ENCODE results near the gene IFI6.
"Not testable (repeated sequence)": the region's sequence is repeated elsewhere in the genome, so short reads cannot be mapped to it uniquely, and the experiment has no call there.

IFI6 gene, protein sequence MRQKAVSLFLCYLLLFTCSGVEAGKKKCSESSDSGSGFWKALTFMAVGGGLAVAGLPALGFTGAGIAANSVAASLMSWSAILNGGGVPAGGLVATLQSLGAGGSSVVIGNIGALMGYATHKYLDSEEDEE

DNA sequence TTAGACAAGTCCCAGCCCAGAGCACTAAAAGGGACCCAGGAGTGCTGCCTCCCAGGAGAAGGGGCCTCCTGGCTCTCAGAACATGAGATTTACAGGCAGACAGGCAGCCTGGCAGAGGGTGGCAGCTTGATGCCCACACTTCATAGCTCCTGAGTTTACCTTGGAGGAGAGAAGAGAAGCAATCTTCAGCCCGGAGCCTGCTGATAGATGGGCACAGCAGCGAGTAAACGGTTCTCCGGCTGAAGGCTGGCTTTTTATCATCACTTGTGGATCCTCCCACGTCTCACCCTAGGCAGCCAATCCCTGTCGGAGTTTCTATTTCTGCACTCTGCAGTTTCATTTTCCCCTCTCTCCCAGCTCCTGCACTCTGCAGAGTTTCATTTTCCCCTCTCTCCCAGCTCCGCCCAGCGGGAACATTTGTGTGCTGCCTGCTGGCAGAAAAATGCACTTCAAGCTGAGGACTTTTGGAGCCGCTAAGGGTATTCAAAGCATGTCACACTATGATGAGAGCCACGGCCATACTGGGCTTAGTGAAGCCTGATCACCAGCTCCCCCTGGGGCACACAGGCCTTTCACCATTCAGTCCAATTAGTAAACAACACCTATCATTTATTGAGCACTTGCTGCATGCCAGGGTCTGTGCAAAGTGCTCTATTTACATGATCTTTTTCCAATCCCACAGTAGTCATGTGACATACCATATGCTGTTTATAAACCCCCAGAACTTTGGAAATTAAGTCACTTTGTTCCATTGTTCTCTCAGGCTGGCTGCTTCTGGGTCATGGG, at the start of gene IFI6:
TSS of gene IFI6 (minus strand) at position 229 of the 786 bp plus-strand sequence. CDS start 2,878 bp downstream, outside the sequence.
- DNase-seq (ENCODE audit: low read depth, low spot score), result peak; percentile 55

DNA sequence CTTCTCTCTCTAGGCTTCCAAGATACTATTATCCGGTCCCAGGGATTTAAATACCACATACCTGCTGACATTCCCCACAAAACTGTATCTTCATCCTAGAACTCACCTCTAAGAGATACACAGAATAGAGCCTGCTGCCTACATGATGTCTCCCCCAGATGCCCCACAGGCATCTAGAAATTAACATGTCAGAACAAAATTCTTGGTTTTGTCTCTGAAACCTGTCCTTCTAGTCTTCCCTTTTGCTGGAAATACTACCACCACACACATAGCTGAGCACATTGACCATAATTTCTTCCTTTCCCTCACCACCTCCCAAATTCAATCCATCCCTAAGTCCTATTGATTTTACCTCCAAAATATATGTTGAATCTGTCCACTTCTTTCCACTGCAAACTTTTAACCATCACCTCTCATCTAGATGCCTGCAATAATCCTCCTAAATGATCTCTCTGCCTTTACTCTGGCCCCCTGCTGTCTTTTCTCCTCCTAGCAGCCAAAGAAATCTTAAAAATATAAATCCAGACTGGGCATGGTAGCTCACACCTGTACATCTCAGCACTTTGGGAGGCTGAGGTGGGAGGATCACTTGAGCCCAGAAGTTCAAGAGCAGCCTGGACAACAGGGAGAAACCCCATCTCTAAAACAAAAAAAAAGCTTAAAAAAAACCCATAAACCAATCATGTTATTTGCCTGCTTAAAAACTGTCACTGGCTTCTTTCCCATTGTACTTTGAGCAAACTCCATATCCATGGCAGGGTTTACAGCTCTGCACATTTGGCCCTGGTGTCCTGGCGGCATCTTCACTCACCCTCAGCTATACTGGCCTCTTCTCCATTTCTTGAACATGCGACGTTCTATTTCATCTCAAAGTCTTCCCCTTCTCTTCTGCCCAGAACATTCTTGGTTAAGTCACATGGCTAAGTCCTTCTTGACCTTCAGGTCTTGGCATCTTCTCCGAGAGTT, 47.6 kb upstream of the IFI6 start:
- DNase-seq (ENCODE audit: low read depth, low spot score), result no peak

DNA sequence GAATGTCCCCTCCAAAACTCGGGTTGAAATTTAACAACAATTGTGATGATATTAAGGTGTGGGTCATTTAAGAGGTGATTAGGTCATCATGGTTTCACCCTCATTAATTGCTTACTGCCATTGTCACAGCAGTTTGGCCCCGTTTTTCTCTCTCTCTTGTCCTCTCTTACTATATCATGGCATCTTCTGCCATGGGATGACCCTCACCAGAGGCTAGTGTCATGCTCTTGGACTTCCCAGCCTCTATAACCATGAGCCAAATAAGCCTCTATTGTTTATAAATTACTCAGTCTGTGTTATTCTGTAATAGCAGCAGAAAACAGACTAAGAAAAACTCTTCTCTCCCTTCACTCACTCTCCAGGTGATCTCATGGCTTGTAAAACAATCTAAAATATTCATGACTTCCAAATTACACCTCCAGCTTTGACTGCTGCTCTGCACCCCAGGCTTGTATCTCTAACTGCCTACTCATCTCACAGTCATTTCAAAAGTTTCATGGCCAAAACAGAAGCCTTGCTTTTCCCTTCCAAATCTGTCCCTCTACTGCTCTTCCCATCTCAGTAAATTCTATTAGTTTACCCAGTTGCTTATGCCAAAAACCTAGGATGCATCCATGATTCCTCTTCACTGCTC, 44.4 kb upstream of the IFI6 start:
- no peak for DNase-seq (ENCODE audit: low read depth, low spot score)

DNA sequence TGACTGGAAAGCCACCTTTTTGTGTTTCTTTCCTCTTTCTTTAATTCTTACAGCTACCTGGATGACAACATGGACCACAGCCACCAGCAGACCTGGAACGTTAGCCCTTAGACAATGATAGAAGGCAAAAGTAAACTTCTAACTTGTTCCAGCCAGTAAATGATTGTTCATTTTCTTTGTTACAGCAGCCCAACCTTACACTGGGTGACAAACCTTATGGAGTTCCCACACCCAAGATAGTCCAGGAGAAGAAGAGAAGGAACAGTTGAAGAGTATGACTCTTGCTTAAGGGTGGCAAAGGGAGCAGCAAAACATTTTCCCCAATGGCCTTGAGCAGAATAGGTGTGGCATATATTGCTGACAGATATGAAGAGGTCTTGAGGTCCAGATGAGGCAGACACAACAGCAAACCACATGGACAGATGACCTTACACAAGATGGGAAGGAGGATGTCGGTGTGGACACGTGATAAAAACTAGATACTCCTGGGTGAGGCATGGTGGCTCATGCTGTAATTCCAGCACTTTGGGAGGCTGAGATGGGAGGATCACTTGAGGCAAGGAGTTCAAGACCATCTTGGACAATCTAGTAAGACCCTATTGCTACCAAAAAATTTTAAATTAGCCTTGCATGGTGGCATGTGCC, 42.0 kb upstream of the IFI6 start:
- DNase-seq (ENCODE audit: low read depth, low spot score), result no peak

DNA sequence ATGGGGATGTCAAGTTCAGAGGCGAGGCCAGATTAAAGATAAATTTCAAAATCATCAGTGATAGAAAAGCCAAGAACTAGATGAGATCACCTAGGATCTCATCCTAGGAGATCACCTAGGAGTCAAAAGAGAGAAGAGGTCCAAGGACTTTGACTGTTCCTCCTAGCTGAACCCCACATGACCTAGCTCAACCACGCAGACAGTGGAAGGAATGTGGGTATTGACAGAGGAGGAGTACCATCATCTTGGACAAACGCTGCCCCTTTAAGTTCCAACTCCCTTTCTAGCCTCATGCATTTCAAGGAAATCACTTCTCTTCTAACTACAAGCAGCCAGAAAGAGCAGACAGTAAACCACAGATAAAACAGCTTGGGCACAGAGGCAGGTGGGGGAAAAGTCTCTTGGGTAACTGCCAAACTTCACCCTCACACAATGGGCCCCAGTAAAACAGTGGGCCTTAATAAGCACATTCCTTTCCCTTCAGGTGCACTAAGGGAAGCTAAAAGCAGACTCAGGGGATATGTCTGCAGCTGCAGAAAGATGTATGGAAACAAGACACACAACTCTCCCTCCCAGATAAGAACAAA, 41.2 kb upstream of the IFI6 start:
- DNase-seq (ENCODE audit: low read depth, low spot score), result no peak

DNA sequence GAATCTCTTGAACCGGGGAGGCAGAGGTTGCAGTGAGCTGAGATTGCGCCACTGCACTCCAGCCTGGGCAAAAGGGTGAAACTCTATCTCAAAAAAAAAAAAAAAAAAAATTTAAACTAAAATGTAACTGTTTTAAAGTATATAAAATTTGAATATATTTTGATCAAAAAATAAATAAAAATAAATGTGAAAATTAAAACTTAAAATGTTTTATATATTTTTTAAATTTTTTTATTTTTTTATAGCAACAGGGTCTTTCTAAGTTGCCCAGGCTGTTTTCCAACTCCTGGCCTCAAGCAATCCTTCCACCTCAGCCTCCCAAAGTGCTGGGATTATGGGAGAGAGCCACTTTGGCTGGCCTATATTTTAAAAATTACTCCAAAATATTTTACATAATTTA, 38.6 kb upstream of the IFI6 start:
- DNase-seq (ENCODE audit: low read depth, low spot score), result no peak

DNA sequence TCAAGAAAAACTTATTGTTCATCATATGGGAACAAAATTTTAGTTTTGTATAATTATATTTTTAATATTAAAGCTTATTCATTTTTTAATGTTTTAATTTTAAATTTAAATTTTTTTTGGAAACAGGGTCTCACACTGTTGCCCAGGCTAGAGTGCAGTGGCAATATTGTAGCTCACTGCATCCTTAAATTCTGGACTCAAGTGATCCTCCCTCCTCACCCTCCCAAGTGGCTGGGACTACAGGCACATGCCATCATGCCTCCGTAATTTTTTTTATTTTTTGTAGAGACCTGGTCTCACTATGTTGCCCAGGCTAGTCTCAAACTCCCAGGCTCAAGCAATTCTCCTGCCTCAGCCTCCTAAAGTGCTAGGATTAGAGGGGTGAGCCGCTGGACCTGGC, 33.6 kb upstream of the IFI6 start:
- DNase-seq (ENCODE audit: low read depth, low spot score), result no peak

DNA sequence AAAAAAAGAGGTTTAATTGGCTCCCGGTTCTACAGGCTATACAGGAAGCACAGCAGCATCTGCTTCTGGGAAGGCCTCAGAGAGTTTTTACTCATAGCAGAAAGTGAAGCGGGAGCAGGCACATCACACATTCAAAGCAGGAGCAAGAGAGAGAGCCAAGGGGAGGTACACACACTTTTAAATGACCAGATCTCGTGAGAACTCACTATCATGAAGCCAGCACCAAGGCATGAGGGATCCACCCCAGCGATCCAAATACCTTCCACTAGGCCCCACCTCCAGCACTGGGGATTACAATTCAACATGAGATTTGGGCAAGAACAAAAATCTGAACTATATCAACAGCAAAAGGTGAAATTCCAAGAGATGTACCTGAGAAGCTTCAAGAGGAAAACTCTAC, 33.0 kb upstream of the IFI6 start:
- no peak for DNase-seq (ENCODE audit: low read depth, low spot score)

DNA sequence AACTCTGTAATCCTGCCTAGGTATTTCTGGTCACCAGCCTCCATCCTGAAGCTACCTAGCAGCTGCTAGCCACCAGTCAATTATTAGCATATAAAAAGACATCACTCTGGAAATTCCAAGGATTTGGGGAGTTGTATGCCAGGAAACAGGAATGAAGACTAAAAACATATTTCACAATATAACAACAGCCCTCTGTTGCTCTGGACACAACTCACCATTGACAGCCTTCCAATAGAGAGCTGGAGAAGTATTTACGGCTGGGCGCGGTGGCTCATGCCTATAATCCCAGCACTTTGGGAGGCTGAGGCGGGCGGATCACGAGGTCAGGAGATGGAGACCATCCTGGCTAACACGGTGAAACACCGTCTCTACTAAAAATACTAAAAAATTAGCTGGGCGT, 24.8 kb upstream of the IFI6 start:
- DNase-seq (ENCODE audit: low read depth, low spot score), result not testable (repeated sequence)

DNA sequence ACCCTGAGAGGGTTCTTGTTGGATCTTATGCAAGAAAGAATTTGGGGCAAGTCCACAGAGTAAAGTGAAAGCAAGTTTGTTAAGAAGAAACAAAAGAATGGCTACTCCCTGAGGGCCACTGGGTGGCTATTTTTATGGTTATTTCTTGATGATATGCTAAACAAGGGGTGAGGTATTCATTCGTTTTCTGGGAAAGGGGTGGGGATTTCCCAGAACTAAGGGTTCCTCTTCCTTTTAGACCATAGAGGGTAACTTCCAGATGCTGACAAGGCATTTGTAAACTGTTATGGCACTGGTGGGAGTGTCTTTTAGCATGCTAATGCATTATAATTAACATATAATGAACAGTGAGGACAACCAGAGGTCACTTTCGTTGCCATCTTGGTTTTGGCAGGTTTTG, 18.2 kb upstream of the IFI6 start:
- no peak for DNase-seq (ENCODE audit: low read depth, low spot score)

DNA sequence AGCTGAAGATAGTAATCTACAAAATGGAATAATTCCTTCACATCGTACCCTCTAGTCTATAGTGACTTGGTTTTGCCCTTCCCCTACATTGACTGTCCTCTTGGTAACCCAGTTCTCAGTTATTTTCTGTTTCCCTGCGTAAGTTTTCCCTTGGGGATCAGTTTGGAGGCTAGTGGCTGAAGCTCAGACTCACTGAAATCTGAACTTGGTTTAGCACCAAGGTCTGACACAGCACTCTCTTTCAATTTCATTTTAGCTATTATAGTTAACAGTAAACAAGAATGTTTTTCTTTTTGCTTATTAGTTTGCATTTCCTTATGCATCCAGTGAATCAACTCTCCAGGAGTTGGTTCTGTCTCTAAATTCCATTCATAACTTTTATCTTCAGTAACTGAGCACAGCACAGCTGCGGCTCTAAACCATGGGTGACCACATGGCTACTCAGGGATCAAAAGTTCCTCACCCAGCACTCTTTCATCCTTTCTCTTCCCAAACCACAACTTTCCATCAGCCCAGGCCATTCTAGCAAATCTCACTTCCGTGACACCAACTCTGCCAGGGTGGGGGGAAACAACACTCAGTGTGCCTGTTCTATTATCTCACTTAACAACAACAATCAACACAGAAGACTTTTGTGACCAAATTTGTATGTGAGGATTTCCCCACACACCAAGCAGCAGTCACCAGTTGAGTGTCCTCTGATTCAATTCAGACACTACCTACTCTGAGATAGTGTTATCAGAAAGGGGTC, 17.6 kb upstream of the IFI6 start:
- DNase-seq (ENCODE audit: low read depth, low spot score), result no peak

DNA sequence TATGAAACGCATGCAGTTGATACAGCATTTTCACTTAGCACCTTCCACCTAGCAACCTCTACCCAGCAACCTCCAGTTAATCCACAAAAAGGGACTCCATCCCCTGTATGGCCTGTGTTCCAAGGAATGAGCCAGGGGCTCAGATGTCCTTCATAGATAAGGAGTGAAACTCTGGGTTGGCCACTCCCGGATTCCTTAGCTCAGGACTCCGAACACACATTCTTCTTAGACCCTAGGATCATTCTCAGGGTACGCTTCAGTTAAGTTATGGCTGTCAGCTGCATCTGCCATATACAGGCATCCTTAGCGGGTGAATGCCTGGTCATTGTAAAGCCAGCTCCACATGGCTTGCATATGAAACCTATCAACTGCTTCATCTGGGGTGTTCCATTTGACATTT, 15.9 kb upstream of the IFI6 start:
- no peak for DNase-seq (ENCODE audit: low read depth, low spot score)

DNA sequence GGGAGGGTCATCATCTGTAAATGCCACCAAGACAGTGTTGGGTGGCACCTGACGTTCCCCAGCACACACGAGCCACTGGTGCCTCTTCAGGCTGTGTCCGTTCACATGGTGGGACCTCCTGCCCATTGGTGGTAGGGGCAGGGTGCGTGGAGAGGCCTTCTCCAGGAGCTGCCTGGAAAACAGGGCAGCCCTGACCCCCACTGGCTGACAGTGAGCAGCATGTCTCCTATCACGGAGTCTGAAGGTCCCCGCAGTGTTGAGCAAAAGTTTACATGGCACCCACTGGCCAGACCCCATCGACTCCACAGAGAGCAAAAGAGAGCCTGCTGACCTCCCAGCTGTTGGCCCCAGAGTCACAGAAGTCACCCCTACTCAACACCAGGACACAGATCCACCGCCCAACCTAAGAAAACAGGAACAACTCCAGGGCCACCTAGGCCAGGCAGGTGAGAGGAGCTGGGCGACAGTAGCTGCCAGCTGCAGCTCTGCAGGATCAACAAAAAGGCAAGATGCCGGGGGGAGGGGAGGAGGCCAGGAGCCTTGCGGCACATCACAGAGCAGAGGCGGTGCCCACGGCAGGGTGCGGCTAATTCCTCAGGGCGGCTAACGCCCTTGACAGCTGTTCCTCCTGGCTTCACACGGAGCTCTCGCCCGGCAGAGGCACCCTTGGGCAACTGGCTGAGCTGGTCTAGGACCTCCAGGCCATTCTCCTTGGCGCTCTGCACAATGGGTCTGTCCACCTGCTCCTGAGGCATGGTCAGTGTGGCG, 14.4 kb upstream of the IFI6 start:
- DNase-seq (ENCODE audit: low read depth, low spot score), result no peak

DNA sequence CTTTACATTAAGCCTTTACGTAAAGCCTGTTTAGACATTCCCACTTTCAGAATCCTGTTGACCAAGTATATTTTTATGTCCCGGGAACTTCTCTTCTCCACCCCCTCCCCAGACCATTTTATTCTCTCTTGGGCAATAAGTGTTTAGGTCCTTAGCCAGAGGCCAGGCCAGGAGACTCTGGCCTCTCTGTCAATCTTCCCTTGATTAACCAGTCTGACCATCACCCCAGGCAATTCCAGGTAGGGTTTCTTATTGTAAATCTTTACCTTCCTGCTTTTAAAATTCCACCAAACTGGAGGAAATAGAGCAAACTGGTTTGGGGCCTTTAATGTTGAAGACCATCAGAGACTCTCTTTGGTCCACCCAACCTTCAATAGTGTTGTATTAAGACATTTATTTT, 12.2 kb upstream of the IFI6 start:
- DNase-seq (ENCODE audit: low read depth, low spot score), result no peak

DNA sequence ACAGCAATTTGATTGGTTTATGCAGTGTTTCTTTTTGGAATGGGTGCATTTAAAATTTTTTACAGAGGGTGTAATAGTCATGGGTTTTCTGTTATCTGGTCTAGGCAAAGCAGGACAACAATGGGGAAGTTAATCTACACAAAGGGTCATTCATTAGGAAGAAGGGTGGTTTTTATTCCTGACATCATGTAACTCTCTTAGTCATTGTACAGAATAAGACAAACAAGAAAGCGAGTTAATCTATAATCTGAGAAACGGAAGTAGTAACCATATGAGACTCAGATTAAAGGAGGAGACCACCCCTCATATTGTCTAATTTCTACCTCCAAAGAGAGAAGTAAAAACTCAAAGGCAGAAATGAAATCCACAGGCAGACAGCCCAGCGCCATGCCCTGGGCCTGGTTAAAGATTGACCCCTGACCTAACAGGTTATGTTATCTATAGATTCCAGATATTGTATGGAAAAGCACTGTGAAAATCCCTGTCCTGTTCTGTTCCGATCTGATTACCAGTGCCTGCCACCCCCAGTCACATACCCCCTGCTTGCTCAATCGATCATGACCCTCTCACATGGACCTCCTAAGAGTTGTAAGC, 10.5 kb upstream of the IFI6 start:
- no peak for DNase-seq (ENCODE audit: low read depth, low spot score)

DNA sequence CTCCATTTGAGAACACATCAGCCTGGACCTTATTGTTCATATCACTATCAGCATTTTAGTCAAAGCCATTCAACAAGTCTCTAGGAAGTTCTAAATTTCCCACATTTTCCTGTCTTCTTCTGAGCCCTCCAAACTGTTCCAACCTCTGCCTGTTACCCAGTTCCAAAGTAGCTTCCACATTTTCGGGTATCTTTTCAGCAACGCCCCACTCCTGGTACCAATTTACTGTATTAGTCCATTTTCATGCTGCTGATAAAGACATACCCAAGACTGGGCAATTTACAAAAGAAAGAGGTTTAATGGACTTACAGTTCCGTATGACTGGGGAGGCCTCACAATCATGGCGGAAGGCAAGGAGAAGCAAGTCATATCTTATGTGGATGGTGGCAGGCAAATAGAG, 9.6 kb upstream of the IFI6 start:
- DNase-seq (ENCODE audit: low read depth, low spot score), result not testable (repeated sequence)

DNA sequence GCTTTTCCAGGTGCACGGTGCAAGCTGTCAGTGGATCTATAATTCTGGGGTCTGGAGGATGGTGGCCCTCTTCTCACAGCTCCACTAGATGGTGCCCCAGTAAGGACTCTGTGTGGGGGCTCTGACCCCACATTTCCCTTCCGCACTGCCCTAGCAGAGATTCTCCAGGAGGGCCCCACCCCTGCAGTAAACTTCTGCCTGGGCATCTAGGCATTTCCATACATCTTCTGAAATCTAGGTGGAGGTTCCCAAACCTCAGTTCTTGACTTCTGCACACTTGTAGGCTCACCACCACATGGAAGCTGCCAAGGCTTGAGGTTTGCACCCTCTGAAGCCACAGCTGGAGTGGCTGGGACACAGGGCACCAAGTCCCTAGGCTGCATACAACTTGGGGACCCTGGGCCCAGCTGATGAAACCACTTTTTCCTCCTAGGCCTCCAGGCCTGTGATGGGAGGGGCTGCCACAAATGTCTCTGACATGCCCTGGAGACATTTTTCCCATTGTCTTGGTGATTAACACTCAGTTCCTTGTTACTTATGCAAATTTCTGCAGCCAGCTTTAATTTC, 8.3 kb upstream of the IFI6 start:
- not testable (repeated sequence) for DNase-seq (ENCODE audit: low read depth, low spot score)

DNA sequence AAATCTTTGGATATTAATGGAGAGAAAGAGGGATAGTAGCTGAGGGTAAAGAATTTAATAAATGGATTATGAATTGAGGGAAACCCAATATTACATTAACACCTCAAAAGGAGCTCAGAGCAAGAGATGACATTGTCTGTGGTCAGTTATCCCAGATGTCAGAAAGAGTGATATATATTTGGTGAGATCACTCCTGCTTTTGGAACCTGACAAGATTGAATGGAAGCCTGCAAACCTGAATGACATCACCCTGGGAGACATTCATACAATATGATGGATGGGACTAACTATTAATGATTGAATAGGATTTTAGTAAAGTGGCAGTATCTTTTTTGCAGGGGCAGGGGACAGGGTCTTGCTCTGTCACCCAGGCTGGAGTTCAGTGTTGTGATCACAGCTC, 6.8 kb upstream of the IFI6 start:
- DNase-seq (ENCODE audit: low read depth, low spot score), result no peak

DNA sequence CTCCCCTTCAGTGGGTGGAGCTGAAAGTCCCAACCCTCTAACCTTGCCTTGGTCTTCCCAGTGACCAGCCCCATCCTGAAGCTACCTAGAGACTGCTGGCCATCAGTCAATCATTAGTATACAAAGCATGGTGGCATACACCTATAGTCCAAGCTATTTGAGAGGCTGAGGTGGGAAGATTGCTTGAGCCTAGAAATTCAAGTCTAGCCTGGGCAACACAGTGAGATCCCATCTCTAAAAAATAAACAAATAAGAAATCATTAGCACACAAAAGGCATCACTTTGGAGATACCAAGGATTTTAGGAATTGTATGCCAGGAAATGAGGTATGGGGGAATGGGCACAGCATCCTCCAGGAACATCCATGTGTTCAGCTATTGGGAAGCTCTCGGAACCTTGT, 4.4 kb upstream of the IFI6 start:
- DNase-seq (ENCODE audit: low read depth, low spot score), result no peak
